Stimulated activated CD4-positive, alpha-beta T cell treated with anti-CD3 and anti-CD28 coated beads, Interleukin-1b, Interleukin-23, amount 100 ng/mL, for 1 hour (primary cell): ENCODE measurements around the gene GRAP.

Experiments used
- DNase-seq, 2 donors: peaks; one replicate each; pipeline ENCODE4 v3.0.0-alpha.2; 2020; ENCODE audit warnings: low read depth in 2 of 2

Gene GRAP

DNA sequence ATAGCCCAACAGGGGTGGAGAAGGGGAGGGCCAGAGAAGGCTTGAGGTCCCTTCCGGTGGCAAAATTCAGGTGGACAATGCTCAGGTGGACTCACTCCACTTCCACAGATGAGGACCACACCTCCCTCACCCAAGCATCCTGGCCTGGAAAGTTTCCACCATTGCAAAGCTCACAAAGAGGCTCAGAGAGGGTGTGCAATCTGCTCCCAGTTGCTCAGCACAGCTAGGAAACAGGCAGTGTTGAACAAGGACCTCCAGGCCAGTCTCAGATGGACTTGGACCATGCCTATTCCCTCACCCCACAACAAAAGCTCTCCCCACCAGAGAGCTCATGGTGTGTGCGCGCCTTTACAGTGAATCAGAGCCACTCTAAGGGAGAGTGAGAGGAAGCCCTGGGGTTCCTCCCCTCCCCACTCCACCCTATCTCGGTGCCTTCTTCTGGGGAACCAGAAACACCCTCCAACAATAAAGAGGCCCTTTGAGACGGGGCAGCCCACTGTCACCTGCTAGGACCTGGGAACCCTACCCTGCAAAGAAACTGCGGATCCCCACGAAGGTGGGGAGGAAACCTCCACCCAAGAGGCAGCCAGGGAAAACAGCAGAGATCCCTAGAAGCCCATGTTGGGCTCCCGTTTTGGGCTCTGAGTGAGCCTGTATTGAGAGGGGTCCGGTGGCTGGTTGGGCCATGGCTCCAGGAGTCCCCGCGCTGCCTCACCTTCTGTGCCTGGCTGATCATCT is 43.8 kb downstream of the GRAP start:
- no peak for DNase-seq

DNA sequence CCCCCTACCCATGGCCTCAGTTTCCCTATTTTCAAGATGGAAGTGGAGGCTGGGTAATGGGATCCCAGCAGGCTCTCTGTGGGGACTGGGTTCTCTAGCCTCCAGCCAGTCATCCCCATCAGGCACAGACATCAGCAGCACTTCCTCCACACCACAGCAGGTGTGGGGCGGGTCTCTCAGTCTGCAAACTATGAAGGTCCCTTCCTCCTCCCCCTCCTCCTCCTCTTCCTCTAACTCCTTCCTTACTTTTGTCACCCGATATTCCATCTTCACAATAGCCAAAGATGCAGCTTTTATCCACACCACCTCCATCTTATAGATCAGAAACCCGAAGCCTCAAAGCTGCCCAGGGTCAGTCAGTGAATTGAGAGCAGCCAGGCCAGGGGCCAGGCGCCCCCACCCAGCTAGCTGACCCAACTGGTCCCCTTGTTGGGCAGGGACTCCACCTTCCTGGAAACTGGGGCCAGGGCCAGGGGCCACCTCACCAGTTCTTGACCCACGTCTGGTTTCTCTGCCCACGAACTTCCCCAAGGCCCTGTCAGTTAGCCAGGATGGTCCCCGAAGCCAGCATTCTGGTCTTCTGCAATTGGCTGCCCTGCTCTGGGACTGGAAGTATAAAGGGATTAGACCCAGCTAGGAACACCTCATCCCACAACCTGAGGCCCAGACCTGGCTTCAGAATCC is 44.7 kb downstream of the GRAP start:
- no peak for DNase-seq

DNA sequence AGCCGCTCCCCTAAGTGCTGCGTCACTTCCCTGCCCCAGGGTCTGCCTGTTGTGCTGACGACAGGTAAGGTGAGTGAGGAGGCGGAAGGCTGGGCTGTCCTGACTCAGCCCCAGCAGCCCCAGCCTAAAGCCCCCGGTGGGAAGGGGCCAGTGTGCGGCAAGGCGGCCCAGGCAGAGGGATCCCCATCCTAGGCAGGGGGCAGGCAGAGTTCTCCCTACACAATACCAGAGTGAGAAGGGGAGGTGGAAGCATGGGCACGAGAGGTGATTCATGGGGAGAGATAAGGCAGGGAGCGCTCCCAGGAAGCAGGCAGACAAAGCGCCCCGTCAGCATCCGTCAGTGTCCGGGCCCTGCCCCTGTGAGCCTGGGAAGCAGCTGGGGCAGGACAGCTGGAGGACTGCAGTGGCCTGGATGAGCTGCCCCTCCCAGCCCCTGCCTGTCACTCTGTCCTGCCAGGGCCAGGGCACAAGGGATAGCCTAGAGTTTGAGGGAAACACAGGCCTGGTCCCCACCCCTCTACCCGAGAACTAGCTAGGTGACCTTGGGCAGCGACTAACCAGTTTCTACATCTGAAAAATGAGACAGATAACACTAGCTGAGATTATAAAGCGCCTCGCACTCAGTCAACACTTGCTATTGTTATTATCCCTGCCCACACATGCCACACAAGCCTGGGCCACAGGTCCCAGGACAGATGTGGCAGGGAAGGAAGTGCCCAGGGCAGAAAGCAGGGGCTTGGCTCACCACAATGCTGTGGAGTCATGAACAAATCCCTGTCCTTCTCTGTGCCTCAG is 46.0 kb downstream of the GRAP start:
- DNase-seq = no peak

DNA sequence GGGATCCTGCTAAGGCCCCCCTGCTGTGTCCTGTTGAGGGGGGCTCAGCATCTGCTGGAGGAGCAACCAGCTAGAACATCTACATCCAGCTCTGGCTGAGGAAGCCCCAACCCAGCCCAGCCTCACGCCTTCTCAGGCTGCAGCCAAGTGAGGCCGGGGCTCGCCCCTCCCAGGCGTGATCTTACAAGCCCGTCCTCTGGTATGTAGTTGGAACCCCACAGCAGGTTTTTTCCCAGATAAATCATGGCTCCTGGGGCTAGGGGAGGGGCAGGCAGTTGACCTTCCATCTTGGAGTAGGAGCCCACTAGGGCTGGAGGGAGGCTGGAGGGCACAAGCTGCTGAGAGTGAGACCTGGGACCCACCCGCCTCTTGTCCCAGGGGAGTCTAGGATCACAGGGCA is 46.8 kb downstream of the GRAP start:
- no peak for DNase-seq

DNA sequence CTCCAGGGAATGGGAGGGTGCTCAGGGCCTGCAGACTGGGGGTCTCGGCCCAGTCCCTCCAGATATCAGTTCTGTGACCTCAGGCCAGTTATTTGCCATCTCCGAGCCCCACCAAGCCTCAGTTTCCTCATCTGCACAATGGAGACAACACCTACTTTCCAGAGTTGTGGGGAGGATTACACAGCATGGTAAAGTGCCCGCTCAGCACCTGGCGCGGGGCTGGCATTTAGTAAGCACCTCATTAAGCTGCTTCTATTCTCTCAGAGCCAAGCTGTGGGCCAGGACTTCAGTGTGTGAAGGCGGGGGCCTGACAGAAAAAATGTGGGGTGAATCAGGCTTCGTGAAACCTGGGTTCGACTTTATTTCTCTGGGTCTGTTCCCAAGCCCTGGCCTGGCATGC is 47.4 kb downstream of the GRAP start:
- DNase-seq = no peak

DNA sequence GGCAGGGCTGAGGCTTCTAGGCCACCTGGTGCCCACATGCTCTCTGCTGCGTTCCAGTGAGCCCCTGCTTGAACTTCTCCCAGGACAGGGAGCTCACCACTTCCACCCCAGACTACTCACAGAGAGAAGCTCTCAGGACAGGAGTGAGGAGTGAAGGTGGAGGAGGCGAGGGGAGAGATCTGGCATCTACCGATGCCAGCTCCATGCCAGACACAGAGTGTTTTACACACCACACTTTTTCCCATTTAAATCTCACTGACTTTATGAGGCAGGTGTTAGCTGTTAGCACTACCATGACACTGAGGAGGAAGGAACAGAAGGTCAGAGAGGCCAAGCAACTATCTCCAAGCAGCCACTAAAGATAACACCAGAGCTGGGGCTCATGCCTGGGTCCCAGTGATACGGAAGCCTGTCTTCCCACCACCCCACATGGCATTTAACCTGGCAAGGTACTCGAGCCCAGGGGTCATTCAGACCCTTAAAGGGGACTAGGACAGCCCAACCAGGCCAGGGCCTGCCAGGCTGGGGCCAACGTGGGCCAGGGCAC is 49.0 kb downstream of the GRAP start:
- no peak for DNase-seq

DNA sequence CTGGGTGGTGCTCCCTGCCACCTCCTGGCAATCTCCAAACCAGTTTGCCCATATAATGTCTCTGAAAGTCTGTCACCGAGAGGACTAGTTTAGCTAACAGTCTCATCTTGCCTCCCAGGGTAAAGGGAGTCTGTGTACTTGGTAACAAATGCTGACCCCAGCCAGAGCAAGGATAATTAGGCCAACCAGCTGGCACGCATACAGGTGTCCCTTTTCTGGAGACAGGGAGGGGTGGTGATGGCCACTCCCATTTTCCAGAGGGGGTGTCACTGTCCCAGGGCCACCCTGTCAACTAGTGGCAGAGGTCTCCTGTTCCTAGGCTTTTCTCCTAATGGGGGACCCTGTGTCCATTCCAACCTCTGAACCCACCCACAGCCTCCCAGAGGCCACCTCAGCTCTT is 50.3 kb downstream of the GRAP start:
- DNase-seq = no peak

DNA sequence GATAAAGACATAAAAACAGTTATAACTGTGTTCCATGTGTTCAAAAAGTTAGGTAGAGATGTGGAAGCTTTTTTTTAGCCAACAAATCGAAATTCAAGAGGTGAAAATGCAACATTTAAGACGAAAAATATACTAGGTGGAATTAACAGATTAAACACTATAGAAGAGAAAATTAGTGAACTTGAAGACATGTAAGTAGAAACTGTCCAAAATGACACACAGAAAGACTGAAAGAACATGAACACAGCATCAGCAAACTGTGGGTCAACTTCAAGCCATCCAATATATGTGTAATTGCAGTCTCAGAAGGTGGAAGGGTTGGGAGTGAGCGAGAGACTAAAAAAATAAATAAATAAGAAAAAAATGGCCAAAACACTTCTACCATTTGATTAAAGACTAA is 51.5 kb downstream of the GRAP start:
- no peak for DNase-seq

DNA sequence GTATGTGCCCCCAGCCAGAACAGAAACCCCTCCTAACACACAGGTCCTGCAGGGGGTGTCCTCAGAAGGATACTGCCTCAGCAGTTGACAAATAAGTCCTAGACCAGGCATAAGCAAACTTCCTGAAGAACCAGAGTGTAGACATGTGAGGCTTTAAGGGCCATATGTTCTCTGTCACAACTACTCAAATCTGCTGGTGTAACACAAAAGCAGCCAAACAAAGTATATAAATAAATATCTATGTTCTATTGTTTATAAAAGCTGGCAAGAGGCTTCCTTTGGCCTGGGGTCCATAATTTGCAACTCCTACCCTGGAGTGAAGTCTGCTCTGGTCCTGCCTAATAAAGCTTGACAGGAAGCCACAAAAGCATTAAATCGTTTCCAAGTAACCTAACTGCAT is 52.1 kb downstream of the GRAP start:
- DNase-seq = no peak

DNA sequence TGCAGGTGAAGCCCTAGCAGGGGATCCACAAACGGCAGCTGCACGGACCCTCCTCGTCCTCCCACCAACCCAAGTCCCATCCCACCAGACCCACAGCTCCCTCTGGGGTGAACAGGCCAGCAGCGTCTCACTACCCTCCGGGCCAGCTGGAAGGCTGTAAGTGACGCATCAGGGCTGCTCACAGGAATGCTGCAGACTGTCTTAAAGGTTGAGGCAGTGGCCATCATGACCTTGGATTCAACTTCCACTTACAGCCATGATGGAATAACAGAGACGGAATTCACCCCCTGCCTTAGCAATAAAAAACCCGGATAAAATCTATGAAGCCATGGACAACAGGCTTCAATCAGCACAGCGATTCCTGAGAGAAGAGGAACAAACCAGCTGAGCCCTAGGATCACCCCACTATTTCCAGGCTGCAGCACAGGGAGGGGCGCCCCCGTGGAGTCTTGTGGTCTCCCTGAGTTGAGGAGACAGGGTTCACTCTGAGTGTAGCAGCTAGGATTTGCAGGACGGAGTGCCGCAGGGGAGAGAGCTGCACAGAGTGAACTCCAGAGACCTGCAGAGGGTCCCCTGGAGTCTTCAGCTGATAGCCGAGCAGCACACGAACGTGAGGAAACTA is 52.7 kb downstream of the GRAP start:
- no peak for DNase-seq

DNA sequence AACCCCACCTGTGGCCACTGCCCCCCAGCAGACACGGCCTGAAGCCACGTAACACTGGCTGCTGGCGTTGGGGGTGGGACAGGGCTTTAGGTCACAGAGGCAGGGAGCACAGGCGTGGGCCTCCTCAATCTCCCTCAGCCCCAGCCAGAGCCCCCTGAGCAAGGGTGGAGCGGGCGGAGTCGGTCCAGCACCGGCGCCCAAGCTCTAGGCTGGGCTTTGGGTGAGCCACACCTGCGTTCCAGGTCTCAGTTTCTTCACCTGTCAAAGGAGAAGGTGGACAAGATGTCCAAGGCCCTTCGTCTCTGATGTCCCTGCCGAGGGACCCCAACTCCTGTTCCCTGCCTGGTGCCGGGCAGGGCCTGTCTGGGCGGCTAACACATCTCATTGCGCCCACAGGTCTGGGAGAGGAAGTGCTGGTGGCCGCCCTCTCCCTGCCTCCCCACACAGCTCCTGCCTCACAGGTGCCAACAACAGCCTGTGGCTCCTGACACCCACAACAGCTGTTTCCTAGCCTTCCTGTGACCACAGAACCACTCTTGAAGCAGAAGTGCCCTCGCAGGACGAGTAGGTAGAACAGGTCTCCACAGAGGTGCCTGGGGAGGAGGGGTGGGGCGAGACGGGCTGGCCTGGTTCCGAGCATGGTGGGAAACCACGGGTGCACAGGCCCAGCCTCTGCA is 54.2 kb downstream of the GRAP start:
- DNase-seq = no peak

DNA sequence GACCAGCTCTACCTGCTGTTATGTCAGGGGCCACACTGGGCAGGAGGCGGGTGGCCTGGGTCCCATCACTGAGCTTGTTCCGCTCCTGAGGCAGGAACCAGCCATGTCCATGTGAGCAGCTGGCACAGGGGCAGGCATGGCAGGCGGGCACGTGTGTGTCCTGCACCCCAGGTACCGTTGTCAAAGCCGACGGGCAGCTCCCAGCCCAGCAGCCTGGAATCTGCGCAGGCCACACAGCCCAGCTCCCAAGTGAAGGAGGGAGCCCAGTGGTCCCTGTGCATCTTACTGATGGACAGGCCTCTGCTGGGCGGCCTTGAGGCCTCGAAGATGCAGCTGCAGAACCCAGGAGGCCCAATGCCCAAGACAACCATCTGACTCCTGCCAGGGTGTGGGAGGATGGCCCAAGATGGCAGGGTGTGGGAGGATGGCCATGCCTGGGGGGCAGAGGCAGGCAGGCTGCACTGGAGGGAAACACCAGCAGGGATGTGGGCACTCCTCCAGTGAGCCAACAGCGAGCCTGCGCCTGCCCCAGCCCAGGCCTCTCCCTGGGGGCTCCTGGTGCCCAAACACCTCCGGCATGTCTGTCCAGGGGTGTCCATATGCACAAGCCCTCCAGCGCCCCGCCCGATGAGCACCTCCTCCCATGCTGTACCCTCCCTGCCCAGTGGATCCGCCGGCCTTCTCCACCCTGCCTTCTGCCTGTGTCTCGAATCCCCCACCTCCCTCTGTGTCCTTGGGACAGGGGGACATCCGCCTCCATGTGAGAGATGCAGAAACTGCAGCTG is 55.0 kb downstream of the GRAP start:
- no peak for DNase-seq

DNA sequence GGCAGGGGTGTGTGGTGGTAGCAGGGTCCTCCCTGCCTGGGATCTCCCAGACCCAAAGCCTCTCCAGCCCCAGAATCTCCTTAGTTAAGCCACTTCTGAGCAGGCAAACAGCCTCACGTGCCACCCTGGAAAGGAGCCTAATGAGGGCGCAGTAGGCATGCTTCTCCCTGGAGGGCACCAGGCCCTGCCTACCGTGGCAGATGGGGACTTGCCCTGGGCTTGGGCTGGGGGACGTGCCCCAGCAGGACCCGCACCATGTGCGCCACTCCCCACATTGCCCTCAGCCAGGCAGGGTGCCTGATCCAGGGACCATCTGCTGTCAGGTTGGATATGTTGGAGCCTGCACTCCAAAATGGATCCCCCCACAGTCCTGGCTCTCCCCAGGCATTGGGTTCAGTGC is 56.4 kb downstream of the GRAP start:
- DNase-seq = no peak

DNA sequence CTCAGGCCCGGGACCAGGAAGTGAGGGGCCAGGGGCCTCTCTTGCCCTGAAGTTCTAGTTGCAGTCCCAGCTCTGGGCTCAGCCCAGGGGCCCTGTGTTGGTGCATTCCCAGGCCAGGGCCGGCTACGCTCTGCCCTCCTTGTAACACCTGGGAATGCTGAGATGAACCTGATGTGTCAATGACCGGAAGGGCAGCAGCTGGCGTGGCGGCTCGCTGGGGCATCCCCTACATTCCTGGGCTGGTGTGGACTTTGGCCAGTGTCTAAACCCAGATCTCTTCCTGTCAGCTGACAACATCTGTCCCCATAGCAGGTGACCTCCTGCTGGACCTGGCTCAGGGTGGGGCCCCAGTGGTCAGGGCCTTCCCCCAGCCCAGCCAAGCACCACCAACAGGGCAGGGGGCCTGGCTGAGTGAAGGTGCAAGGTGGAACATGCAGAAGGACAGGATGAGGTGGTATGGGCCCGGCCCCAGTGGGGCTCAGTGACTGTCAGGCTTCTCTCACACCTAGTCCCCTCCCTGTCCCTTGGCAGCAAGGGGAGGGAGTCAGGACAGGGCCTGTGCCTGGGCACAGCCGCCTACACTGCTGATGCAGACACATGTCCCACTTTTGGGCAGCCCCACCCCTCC is 58.1 kb downstream of the GRAP start:
- no peak for DNase-seq

DNA sequence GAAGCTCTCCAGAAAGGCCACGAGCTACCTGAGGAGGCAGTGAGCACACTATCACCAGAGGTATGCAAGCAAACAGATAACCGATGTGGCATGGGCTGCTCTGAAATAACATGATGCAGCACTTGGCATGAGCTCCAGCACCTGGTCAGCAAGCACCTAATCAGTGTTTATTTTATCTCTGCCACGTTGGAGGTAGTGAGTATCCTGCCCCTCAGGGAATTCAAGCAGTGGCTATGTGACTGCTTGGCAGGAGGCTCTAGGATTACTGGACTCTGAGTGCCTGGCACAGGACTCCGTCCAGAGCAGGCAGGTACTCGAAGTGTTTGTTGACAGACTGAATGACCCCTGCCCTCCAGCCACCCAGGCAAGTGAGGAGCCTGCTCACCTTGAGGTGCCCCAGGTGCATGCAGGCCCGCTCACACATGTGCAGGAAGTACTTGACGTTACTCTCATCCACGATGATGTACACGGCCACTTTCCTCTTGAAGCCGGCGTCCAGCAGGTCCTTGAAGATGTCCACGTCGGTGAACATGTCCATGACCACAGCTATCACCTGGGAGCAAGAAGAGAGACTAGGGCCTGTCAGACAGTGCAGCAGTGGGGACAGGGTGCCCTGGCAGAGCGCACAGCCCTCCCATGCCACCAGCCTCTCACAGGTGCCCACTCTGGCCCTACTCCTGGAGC is 58.8 kb downstream of the GRAP start:
- DNase-seq = no peak

DNA sequence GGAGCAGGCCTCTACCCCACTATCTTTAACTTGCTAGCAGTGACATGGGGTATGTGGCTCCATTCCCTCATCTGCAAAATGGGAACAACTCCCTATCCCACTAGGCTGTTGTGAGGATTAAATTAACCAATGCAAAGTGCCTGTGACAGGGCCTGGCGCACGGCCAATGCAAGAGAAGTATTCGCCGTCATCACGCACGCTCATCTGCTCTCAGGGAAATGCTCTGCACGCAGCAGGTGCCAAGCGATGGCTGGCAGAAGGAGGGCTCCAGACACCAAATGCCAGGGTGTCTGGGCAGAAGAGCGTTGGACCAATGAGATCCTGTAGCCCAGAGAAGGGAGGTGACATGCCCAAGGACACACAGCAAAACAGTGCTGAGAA is 59.5 kb downstream of the GRAP start:
- no peak for DNase-seq

DNA sequence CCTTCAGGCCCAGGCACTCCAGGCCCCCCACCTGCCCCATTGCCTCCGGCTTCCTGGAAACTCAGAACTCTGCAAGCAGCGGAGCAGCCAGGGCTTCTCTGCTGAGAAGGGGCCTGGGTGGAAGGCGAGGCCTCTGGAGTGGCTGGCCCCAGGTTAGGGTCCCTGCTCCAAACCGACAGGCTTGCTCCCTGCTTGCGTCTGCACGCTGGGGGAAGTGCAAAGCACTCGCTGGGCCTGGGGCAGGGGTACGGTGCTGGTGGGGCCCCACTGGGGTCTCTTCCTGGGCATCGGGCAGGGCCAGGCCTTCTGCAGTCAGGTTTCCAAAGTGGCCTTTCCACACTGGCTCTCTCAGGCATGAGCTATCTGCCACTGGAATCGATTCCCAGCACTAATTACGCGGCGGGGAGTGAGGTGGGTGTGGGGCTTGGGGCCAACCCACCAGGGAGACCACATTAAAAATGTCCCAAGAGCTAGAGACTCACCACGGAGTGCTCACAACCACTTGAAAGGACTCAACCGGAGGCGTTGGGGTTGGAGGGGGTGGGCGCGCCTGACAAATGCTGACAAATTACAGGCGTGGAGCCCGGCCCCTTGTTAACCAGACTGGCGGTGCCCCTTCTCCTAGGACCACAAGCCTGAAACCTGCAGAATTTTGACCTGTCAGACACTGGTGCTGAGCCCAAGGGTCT is 60.1 kb downstream of the GRAP start:
- DNase-seq = no peak

DNA sequence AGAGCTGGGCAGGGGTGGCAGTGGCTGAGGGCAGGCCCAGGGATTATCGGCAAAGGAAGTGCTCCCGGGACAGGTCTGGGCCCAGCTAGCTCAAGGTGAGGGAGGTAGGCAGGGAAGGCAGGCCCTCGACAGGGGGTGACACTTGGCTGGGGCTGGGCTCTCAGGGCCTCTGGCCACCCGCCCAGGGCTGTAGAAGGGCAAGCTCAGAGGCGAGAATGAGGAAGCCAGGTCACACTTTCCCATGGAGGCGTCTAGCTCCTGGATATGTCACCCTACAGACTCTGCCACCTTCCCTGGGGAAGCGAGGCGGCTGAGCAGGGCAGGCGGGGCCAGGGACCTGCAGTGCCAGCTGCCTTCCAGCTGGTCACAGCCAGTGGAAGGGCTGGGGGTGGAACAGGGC is 61.3 kb downstream of the GRAP start:
- DNase-seq = no peak
